Nephron progenitor cell (in vitro differentiated cells): ENCODE results near the gene SHISA2.
A peak's percentile ranks its signal among the peaks of the same experiment; 100 is the strongest.

Source experiments
- DNase-seq: peaks from one replicate; pipeline ENCODE4 v3.0.0; 2021
- H3K27ac Mint-ChIP-seq: 2 replicates; pipeline ENCODE4 v1.8.0; 2021; ENCODE audit warnings: mild to moderate bottlenecking, moderate library complexity, mixed read lengths
- H3K27me3 Mint-ChIP-seq: 2 replicates; pipeline ENCODE4 v1.8.0; 2021; ENCODE audit warnings: mild to moderate bottlenecking, low read depth, mixed read lengths; ENCODE audit not compliant: poor library complexity
- H3K36me3 Mint-ChIP-seq: 2 replicates; pipeline ENCODE4 v1.8.0; 2021; ENCODE audit warnings: low read depth, mixed read lengths
- H3K4me1 Mint-ChIP-seq: 2 replicates; pipeline ENCODE4 v1.8.0; 2021; ENCODE audit warnings: mixed read lengths
- H3K4me3 Mint-ChIP-seq: 2 replicates; pipeline ENCODE4 v1.8.0; 2021; ENCODE audit warnings: mild to moderate bottlenecking, moderate library complexity, mixed read lengths
- H3K9me3 Mint-ChIP-seq: 2 replicates; pipeline ENCODE4 v1.8.0; 2021; ENCODE audit warnings: mild to moderate bottlenecking, moderate library complexity, mixed read lengths
- TF ChIP-seq, protein P1 (sequence below): fragments of 200-600 bp; sonication (generic); IDR thresholded peaks from 2 replicates; pipeline ENCODE4 v1.5.0; 2021; ENCODE audit warnings: antibody characterized with exemption

The SHISA2 gene

DNA sequence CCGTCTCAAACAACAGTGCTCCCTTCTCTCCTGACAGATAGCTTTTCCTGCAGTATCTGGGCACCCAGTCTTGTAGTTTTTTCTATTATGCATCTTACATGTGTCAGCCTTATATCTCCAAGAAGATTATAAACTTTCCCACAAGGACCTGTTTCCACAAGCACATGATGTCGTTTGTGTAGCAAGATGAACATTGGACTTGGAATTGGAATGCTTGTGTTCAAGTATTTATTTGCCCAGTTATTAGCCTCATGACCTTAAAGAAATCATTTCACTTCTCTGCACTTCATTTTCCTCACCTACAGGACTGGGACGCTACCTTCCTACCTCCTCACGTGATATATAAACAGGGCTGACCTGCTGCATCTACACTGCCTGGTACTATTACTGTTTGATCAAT, 21.5 kb downstream of the SHISA2 start:
- DNase-seq, result no peak
- TF ChIP-seq, protein P1, sequence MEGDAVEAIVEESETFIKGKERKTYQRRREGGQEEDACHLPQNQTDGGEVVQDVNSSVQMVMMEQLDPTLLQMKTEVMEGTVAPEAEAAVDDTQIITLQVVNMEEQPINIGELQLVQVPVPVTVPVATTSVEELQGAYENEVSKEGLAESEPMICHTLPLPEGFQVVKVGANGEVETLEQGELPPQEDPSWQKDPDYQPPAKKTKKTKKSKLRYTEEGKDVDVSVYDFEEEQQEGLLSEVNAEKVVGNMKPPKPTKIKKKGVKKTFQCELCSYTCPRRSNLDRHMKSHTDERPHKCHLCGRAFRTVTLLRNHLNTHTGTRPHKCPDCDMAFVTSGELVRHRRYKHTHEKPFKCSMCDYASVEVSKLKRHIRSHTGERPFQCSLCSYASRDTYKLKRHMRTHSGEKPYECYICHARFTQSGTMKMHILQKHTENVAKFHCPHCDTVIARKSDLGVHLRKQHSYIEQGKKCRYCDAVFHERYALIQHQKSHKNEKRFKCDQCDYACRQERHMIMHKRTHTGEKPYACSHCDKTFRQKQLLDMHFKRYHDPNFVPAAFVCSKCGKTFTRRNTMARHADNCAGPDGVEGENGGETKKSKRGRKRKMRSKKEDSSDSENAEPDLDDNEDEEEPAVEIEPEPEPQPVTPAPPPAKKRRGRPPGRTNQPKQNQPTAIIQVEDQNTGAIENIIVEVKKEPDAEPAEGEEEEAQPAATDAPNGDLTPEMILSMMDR, result no peak
- Mint-ChIP-seq H3K36me3 (peaks cover 11% of the 10 kb centered on the region), H3K9me3 (peaks cover 29% of the 10 kb centered on the region), H3K4me1 (peaks cover 46% of the 10 kb centered on the region), H3K27ac (no peak overlapping the region), H3K27me3 (peaks cover 19% of the 10 kb centered on the region), H3K4me3 (no peak overlapping the region)

- TF ChIP-seq, protein P1, result no peak
- Mint-ChIP-seq H3K4me1 (peaks cover 53% of the 10 kb centered on the region), H3K36me3 (peaks cover 11% of the 10 kb centered on the region), H3K9me3 (peaks cover 27% of the 10 kb centered on the region), H3K27ac (no peak overlapping the region), H3K27me3 (peaks cover 19% of the 10 kb centered on the region), H3K4me3 (no peak overlapping the region)
- DNase-seq, result no peak
Measured at GRCh38 chr13:26029581-26030136, 22.2 kb downstream of the SHISA2 start.

GRCh38 chr13:26026211-26026610, 25.6 kb downstream of the SHISA2 start:
- TF ChIP-seq, protein P1, result no peak
- H3K4me3 Mint-ChIP-seq, result no peak overlapping the region
- peaks cover 17% of the 10 kb centered on the region for H3K9me3 Mint-ChIP-seq
- no peak overlapping the region for H3K27ac Mint-ChIP-seq
- peaks cover 11% of the 10 kb centered on the region for H3K36me3 Mint-ChIP-seq
- DNase-seq, result no peak
- peaks cover 87% of the 10 kb centered on the region for H3K4me1 Mint-ChIP-seq
- peaks cover 14% of the 10 kb centered on the region for H3K27me3 Mint-ChIP-seq

- DNase-seq, result no peak
- Mint-ChIP-seq H3K4me3 (no peak overlapping the region), H3K9me3 (peaks cover 13% of the 10 kb centered on the region), H3K36me3 (peaks cover 9% of the 10 kb centered on the region), H3K4me1 (peaks cover 92% of the 10 kb centered on the region), H3K27me3 (peaks cover 16% of the 10 kb centered on the region), H3K27ac (peak overlapping the region; percentile 97)
- TF ChIP-seq, protein P1, result no peak
Measured at GRCh38 chr13:26025771-26026170, 26.0 kb downstream of the SHISA2 start.

- peaks cover 7% of the 10 kb centered on the region for H3K9me3 Mint-ChIP-seq
- peak overlapping the region; percentile 97 for H3K27ac Mint-ChIP-seq
- peaks cover 3% of the 10 kb centered on the region for H3K36me3 Mint-ChIP-seq
- TF ChIP-seq, protein P1, result no peak
- H3K4me1 Mint-ChIP-seq, result peaks cover 92% of the 10 kb centered on the region
- H3K27me3 Mint-ChIP-seq, result peaks cover 14% of the 10 kb centered on the region
- H3K4me3 Mint-ChIP-seq, result peak overlapping the region; percentile 31
- DNase-seq, result no peak
Measured at GRCh38 chr13:26025196-26025595, 26.6 kb downstream of the SHISA2 start.

- TF ChIP-seq, protein P1, result no peak
- Mint-ChIP-seq H3K36me3 (no peaks in the 10 kb centered on the region), H3K9me3 (peaks cover under 1% of the 10 kb centered on the region), H3K27me3 (peaks cover 9% of the 10 kb centered on the region), H3K4me3 (peak overlapping the region; percentile 55), H3K4me1 (peaks cover 94% of the 10 kb centered on the region), H3K27ac (peak overlapping the region; percentile 92)
- DNase-seq, result no peak
Measured at GRCh38 chr13:26024558-26024957, 27.3 kb downstream of the SHISA2 start.
